ENCODE results near the gene FXYD3. TPM values are rescaled to one million over a fixed set of nuclear protein-coding genes. Genes with fewer than 3 reads are reported as not detected.

FXYD3 gene
- polyA plus RNA-seq, 1 donor (not counting 4 experiments of a cell fraction or from before 2014, with no cell fraction given) = 851 TPM

DNA sequence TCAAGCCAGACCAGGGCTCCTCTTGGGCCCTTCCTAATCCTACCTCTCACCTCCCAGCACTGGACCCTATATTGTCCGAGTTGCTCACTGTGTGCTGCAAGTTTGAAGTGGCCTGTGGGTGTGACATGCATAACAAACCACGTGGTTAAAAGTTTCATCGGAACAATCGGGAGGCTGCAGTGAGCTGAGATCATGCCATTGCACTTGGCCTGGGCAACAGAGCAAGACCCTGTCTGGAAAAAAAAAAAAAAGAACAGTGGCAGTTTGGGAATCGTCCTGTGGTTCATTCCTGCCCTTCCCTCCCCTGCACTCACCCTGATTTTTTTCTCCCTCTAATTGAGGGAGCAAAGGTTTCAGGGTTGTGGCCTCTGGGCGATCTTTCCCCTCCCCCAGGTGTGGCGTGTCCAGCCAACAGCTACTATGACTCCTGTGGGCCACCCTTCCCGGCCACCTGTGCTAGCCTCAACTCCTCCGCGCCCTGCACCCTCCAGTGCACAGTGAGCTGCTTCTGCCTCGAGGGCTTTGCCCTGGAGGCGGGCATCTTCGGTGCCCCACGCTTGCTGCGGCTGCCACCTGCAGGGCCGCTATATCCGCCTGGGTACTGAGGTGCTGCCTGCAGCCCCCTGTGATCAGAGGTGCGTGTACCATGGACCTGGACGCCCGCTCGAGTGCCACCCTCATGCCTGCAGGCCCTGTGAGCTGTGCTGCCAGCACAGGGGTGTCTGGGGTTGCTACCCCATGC lies 16.3 kb upstream of the FXYD3 start:
- FAIRE-seq = no peak

DNA sequence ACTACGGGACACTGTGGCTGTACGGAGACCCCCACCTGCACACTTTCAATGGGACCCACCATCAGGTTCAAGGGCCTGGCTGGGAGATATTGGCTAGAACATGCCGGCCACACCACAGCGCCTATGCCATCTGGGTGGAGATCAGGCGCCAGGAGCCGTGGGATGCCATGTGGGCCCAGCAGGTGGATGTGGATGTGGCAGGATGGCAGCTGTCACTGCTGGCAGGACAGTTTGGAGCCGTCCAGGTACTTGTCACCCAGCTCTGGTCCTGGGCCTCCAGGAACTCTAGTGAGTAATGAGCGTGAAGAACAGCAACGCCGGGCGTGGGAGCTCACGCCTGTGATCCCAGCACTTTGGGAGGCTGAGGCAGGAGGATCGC lies 15.7 kb upstream of the FXYD3 start:
- DNase-seq (ENCODE audit: low read depth, low spot score) = no peak
- no peaks in the 10 kb centered on the region for H3K9me3 ChIP-seq (ENCODE audit: control insufficient read depth, low read depth, low read length)
- H4K20me1 ChIP-seq (ENCODE audit: control insufficient read depth, extremely low read depth, insufficient read depth, low read length) = no peaks in the 10 kb centered on the region
- no peaks in the 10 kb centered on the region for H3K9me1 ChIP-seq (ENCODE audit: control insufficient read depth, extremely low read depth, insufficient read depth, low read length)
- no peaks in the 10 kb centered on the region for H3K27me3 ChIP-seq (ENCODE audit: control insufficient read depth, extremely low read depth, insufficient read depth, low read length)
- no peak overlapping the region for H3K4me2 ChIP-seq (ENCODE audit: control insufficient read depth, extremely low read depth, insufficient read depth, low read depth, low read length)
- TF ChIP-seq, protein P1, sequence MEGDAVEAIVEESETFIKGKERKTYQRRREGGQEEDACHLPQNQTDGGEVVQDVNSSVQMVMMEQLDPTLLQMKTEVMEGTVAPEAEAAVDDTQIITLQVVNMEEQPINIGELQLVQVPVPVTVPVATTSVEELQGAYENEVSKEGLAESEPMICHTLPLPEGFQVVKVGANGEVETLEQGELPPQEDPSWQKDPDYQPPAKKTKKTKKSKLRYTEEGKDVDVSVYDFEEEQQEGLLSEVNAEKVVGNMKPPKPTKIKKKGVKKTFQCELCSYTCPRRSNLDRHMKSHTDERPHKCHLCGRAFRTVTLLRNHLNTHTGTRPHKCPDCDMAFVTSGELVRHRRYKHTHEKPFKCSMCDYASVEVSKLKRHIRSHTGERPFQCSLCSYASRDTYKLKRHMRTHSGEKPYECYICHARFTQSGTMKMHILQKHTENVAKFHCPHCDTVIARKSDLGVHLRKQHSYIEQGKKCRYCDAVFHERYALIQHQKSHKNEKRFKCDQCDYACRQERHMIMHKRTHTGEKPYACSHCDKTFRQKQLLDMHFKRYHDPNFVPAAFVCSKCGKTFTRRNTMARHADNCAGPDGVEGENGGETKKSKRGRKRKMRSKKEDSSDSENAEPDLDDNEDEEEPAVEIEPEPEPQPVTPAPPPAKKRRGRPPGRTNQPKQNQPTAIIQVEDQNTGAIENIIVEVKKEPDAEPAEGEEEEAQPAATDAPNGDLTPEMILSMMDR (optimal IDR thresholded peaks at IDR 0.05 in 1 of 3, IDR thresholded peaks at IDR 0.05 in 1 of 3, conservative IDR thresholded peaks at IDR 0.05 in 1 of 3; ENCODE audit: extremely low read depth in 1 of 3, insufficient read depth in 2 of 3, low read length in 3 of 3) = no peak
- no peak for TF ChIP-seq EZH2 (IDR thresholded peaks at IDR 0.05; ENCODE audit: low read length)
- H3K9ac ChIP-seq (ENCODE audit: control insufficient read depth, extremely low read depth, insufficient read depth, low read length) = no peak overlapping the region
- H2AFZ ChIP-seq (ENCODE audit: control insufficient read depth, low read length) = no peak overlapping the region
- H3K4me3 ChIP-seq (ENCODE audit: control insufficient read depth in 2 of 3, extremely low read depth in 1 of 3, insufficient read depth in 2 of 3, low read depth in 1 of 3, low read length in 3 of 3) = no peak overlapping the region
- FAIRE-seq = no peak
- no peak overlapping the region for H3K27ac ChIP-seq (ENCODE audit: control insufficient read depth, insufficient read depth, low read length)
- dilution Hi-C loops (cut with MboI; ENCODE audit: extremely low pct_ligation_motif_present, low sequenced_read_pairs) = no loop called here
- H3K36me3 ChIP-seq (ENCODE audit: control insufficient read depth in 2 of 2, extremely low read depth in 1 of 2, insufficient read depth in 2 of 2, low read length in 2 of 2) = no peaks in the 10 kb centered on the region
- H3K4me1 ChIP-seq (ENCODE audit: control insufficient read depth, extremely low read depth, insufficient read depth, low read length) = peaks cover 28% of the 10 kb centered on the region
- H3K79me2 ChIP-seq (ENCODE audit: control insufficient read depth, insufficient read depth, low read length) = no peaks in the 10 kb centered on the region

More for the DNA sequence above, 16.3 kb upstream of the FXYD3 start:
- Histone ChIP-seq H3K36me3 (ENCODE audit: control insufficient read depth in 2 of 2, extremely low read depth in 1 of 2, insufficient read depth in 2 of 2, low read length in 2 of 2) (no peaks in the 10 kb centered on the region), H4K20me1 (ENCODE audit: control insufficient read depth, extremely low read depth, insufficient read depth, low read length) (no peaks in the 10 kb centered on the region), H3K79me2 (ENCODE audit: control insufficient read depth, insufficient read depth, low read length) (no peaks in the 10 kb centered on the region), H3K4me2 (ENCODE audit: control insufficient read depth, extremely low read depth, insufficient read depth, low read depth, low read length) (no peak overlapping the region), H2AFZ (ENCODE audit: control insufficient read depth, low read length) (no peak overlapping the region), H3K4me1 (ENCODE audit: control insufficient read depth, extremely low read depth, insufficient read depth, low read length) (peaks cover 28% of the 10 kb centered on the region), H3K4me3 (ENCODE audit: control insufficient read depth in 2 of 3, extremely low read depth in 1 of 3, insufficient read depth in 2 of 3, low read depth in 1 of 3, low read length in 3 of 3) (no peak overlapping the region), H3K27me3 (ENCODE audit: control insufficient read depth, extremely low read depth, insufficient read depth, low read length) (no peaks in the 10 kb centered on the region), H3K9me1 (ENCODE audit: control insufficient read depth, extremely low read depth, insufficient read depth, low read length) (no peaks in the 10 kb centered on the region), H3K9me3 (ENCODE audit: control insufficient read depth, low read depth, low read length) (no peaks in the 10 kb centered on the region), H3K9ac (ENCODE audit: control insufficient read depth, extremely low read depth, insufficient read depth, low read length) (no peak overlapping the region), H3K27ac (ENCODE audit: control insufficient read depth, insufficient read depth, low read length) (no peak overlapping the region)
- no peak for TF ChIP-seq EZH2 (IDR thresholded peaks at IDR 0.05; ENCODE audit: low read length)
- TF ChIP-seq, protein P1 (optimal IDR thresholded peaks at IDR 0.05 in 1 of 3, IDR thresholded peaks at IDR 0.05 in 1 of 3, conservative IDR thresholded peaks at IDR 0.05 in 1 of 3; ENCODE audit: extremely low read depth in 1 of 3, insufficient read depth in 2 of 3, low read length in 3 of 3) = no peak
- dilution Hi-C loops (cut with MboI; ENCODE audit: extremely low pct_ligation_motif_present, low sequenced_read_pairs) = no loop called here
- no peak for DNase-seq (ENCODE audit: low read depth, low spot score)

Measured in keratinocyte (primary cell).